Mesendoderm (in vitro differentiated cells): Measurements from ENCODE around the gene SAMD11.

ENCODE experiments used
- DNase-seq: peaks from one replicate; pipeline ENCODE4 v3.0.0; 2013
- H2AK5ac ChIP-seq: 2 replicates; pipeline ENCODE4 v1.6.1; 2013; ENCODE audit warnings: low read length, inconsistent platforms
- H2BK120ac ChIP-seq: 2 replicates; pipeline ENCODE4 v1.6.1; 2013; ENCODE audit warnings: low read depth, mild to moderate bottlenecking, low read length, moderate library complexity, mixed read lengths
- H2BK15ac ChIP-seq: replicated peaks from 2 replicates; pipeline ENCODE4 v1.6.1; 2013; ENCODE audit warnings: low read depth, mild to moderate bottlenecking, moderate library complexity
- H2BK5ac ChIP-seq: 2 replicates; pipeline ENCODE4 v1.6.1; 2013; ENCODE audit warnings: low read length, inconsistent platforms
- H3K18ac ChIP-seq: 2 replicates; pipeline ENCODE4 v1.6.1; 2013; ENCODE audit warnings: mild to moderate bottlenecking, low read length, mixed read lengths
- H3K23ac ChIP-seq: one replicate; pipeline ENCODE4 v1.6.1; 2013; ENCODE audit warnings: low read length
- H3K27ac ChIP-seq: 2 replicates; pipeline ENCODE4 v1.5.1; 2013; ENCODE audit warnings: low read depth, mild to moderate bottlenecking, inconsistent platforms, low read length, moderate library complexity
- H3K27me3 ChIP-seq: 2 replicates; pipeline ENCODE4 v1.6.1; 2013; ENCODE audit warnings: low read length, control low read depth, mild to moderate bottlenecking, inconsistent platforms; ENCODE audit not compliant: insufficient read depth, poor library complexity
- H3K36me3 ChIP-seq: 2 replicates; pipeline ENCODE4 v1.6.1; 2013; ENCODE audit warnings: low read length, inconsistent platforms; ENCODE audit not compliant: control insufficient read depth, insufficient read depth
- H3K4ac ChIP-seq: one replicate; pipeline ENCODE4 v1.6.1; 2013; ENCODE audit warnings: low read depth, mild to moderate bottlenecking, low read length, moderate library complexity
- H3K4me1 ChIP-seq: 2 replicates; pipeline ENCODE4 v1.6.1; 2013; ENCODE audit warnings: low read depth, low read length, inconsistent platforms; ENCODE audit not compliant: control insufficient read depth
- H3K4me2 ChIP-seq: 2 replicates; pipeline ENCODE4 v1.6.1; 2013; ENCODE audit warnings: low read length
- H3K4me3 ChIP-seq: 2 replicates; pipeline ENCODE4 v1.5.1; 2013; ENCODE audit warnings: mild to moderate bottlenecking, low read length
- H3K56ac ChIP-seq: one replicate; pipeline ENCODE4 v1.6.1; 2013; ENCODE audit warnings: low read length
- H3K79me1 ChIP-seq: 2 replicates; pipeline ENCODE4 v1.6.1; 2013; ENCODE audit warnings: low read length, inconsistent platforms
- H3K79me2 ChIP-seq: 2 replicates; pipeline ENCODE4 v1.6.1; 2013; ENCODE audit warnings: mild to moderate bottlenecking, low read length; ENCODE audit not compliant: control insufficient read depth, insufficient read depth
- H3K9ac ChIP-seq: 2 replicates; pipeline ENCODE4 v1.6.1; 2013; ENCODE audit warnings: low read length, inconsistent platforms
- H4K5ac ChIP-seq: one replicate; pipeline ENCODE4 v1.6.1; 2013; ENCODE audit warnings: low read length
- H4K8ac ChIP-seq: one replicate; pipeline ENCODE4 v1.6.1; 2013; ENCODE audit warnings: low read depth, mild to moderate bottlenecking, control low read depth, low read length, moderate library complexity
- WGBS: extraction: QIAGEN DNeasy Blood & Tissue Kit; methylation state at CpG from one replicate; pipeline ENCODE4 v1.1.7; 2013; ENCODE audit warnings: low lambda C conversion rate, missing lambda C conversion rate; ENCODE audit not compliant: insufficient coverage; ENCODE audit errors: extremely low coverage; 5-methylcytosine and 5-hydroxymethylcytosine counted together

SAMD11 gene

GRCh38 chr1:980602-981395 is 57.1 kb downstream of the SAMD11 start:
- Histone ChIP-seq H3K4me2 (no peak overlapping the region), H3K4me3 (no peak overlapping the region), H3K56ac (no peak overlapping the region), H2AK5ac (no peak overlapping the region), H3K4me1 (no peaks in the 10 kb centered on the region), H3K79me1 (no peaks in the 10 kb centered on the region), H3K27me3 (peaks cover 2% of the 10 kb centered on the region), H2BK15ac (no peak overlapping the region), H3K18ac (no peak overlapping the region), H2BK5ac (no peak overlapping the region), H3K36me3 (no peaks in the 10 kb centered on the region), H4K8ac (no peak overlapping the region), H3K9ac (no peak overlapping the region), H4K5ac (no peak overlapping the region), H3K27ac (no peak overlapping the region), H3K23ac (no peak overlapping the region), H3K79me2 (no peaks in the 10 kb centered on the region), H2BK120ac (no peak overlapping the region), H3K4ac (no peak overlapping the region)
- DNase-seq, result no peak
- no CpG with 5 or more reads among the region's 35 CpGs for WGBS

GRCh38 chr1:981491-981954 is 57.8 kb downstream of the SAMD11 start:
- Histone ChIP-seq H3K56ac (no peak overlapping the region), H3K27ac (no peak overlapping the region), H3K4ac (no peak overlapping the region), H3K4me2 (no peak overlapping the region), H3K4me3 (no peak overlapping the region), H2AK5ac (no peak overlapping the region), H3K18ac (no peak overlapping the region), H3K4me1 (no peaks in the 10 kb centered on the region), H3K23ac (no peak overlapping the region), H2BK120ac (no peak overlapping the region), H2BK5ac (no peak overlapping the region), H3K9ac (no peak overlapping the region), H4K5ac (no peak overlapping the region), H3K36me3 (no peaks in the 10 kb centered on the region), H4K8ac (no peak overlapping the region), H3K79me2 (no peaks in the 10 kb centered on the region), H2BK15ac (no peak overlapping the region), H3K27me3 (peaks cover 2% of the 10 kb centered on the region), H3K79me1 (no peaks in the 10 kb centered on the region)
- WGBS, result no CpG with 5 or more reads among the region's 21 CpGs
- DNase-seq, result no peak

GRCh38 chr1:981955-982558 is 58.3 kb downstream of the SAMD11 start, which contains the start of gene PERM1:
PERM1 (minus strand) TSS chr1:982093; CDS start chr1:981029, 1,064 bp downstream.
- no peaks in the 10 kb centered on the region for H3K79me1 ChIP-seq
- no peak within 1 kb of the TSS for H3K4me3 ChIP-seq
- no peaks in the 10 kb centered on the region for H3K4me1 ChIP-seq
- no peak within 1 kb of the TSS for H2AK5ac ChIP-seq
- no peak within 1 kb of the TSS for H3K9ac ChIP-seq
- no peak within 1 kb of the TSS for H3K27ac ChIP-seq
- H3K4ac ChIP-seq, result no peak within 1 kb of the TSS
- H4K8ac ChIP-seq, result no peak within 1 kb of the TSS
- H3K36me3 ChIP-seq, result no peaks in the 10 kb centered on the region
- H2BK15ac ChIP-seq, result no peak within 1 kb of the TSS
- H4K5ac ChIP-seq, result no peak within 1 kb of the TSS
- DNase-seq, result no peak
- peaks cover 2% of the 10 kb centered on the region for H3K27me3 ChIP-seq
- H3K23ac ChIP-seq, result no peak within 1 kb of the TSS
- no peak within 1 kb of the TSS for H3K56ac ChIP-seq
- no peak within 1 kb of the TSS for H3K18ac ChIP-seq
- H2BK5ac ChIP-seq, result no peak within 1 kb of the TSS
- no peaks in the 10 kb centered on the region for H3K79me2 ChIP-seq
- no peak within 1 kb of the TSS for H2BK120ac ChIP-seq
- no peak within 1 kb of the TSS for H3K4me2 ChIP-seq
- no CpG with 5 or more reads among the region's 28 CpGs for WGBS

GRCh38 chr1:982765-983436 is 59.2 kb downstream of the SAMD11 start:
- Histone ChIP-seq H3K18ac (no peak overlapping the region), H3K4me3 (no peak overlapping the region), H4K8ac (no peak overlapping the region), H4K5ac (no peak overlapping the region), H3K36me3 (no peaks in the 10 kb centered on the region), H3K79me1 (no peaks in the 10 kb centered on the region), H2BK5ac (no peak overlapping the region), H3K4me2 (no peak overlapping the region), H3K23ac (no peak overlapping the region), H3K4ac (no peak overlapping the region), H2AK5ac (no peak overlapping the region), H3K56ac (no peak overlapping the region), H3K9ac (no peak overlapping the region), H2BK15ac (no peak overlapping the region), H2BK120ac (no peak overlapping the region), H3K4me1 (no peaks in the 10 kb centered on the region), H3K27me3 (peaks cover 2% of the 10 kb centered on the region), H3K27ac (no peak overlapping the region), H3K79me2 (no peaks in the 10 kb centered on the region)
- DNase-seq, result no peak
- WGBS, result no CpG with 5 or more reads among the region's 43 CpGs

- no peak overlapping the region for H4K5ac ChIP-seq
- no peak overlapping the region for H3K23ac ChIP-seq
- H3K4me2 ChIP-seq, result no peak overlapping the region
- no peak overlapping the region for H3K27ac ChIP-seq
- H3K56ac ChIP-seq, result peak overlapping the region; percentile 15
- H2BK120ac ChIP-seq, result no peak overlapping the region
- no peak overlapping the region for H3K9ac ChIP-seq
- no peaks in the 10 kb centered on the region for H3K4me1 ChIP-seq
- no peak overlapping the region for H4K8ac ChIP-seq
- H3K4me3 ChIP-seq, result no peak overlapping the region
- peak; percentile 20 for DNase-seq
- H3K27me3 ChIP-seq, result peaks cover 4% of the 10 kb centered on the region
- no peaks in the 10 kb centered on the region for H3K79me1 ChIP-seq
- WGBS, result no CpG with 5 or more reads among the region's 29 CpGs
- H2BK15ac ChIP-seq, result no peak overlapping the region
- H2BK5ac ChIP-seq, result no peak overlapping the region
- no peak overlapping the region for H3K18ac ChIP-seq
- no peak overlapping the region for H3K4ac ChIP-seq
- H3K79me2 ChIP-seq, result no peaks in the 10 kb centered on the region
- no peak overlapping the region for H2AK5ac ChIP-seq
- H3K36me3 ChIP-seq, result no peaks in the 10 kb centered on the region
Measured at GRCh38 chr1:983798-984475, 60.2 kb downstream of the SAMD11 start.
